GM19351 (cell line): ENCODE measurements around the gene STX16.
A peak's percentile ranks its signal among the peaks of the same experiment; 100 is the strongest.

Experiments
- ATAC-seq: cut with Tn5 transposase; IDR thresholded peaks from one replicate; pipeline ENCODE4 v1.9.1; 2021; ENCODE audit warnings: mild to moderate bottlenecking, moderate library complexity; ENCODE audit not compliant: unreplicated experiment

Gene STX16, protein sequence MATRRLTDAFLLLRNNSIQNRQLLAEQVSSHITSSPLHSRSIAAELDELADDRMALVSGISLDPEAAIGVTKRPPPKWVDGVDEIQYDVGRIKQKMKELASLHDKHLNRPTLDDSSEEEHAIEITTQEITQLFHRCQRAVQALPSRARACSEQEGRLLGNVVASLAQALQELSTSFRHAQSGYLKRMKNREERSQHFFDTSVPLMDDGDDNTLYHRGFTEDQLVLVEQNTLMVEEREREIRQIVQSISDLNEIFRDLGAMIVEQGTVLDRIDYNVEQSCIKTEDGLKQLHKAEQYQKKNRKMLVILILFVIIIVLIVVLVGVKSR

DNA sequence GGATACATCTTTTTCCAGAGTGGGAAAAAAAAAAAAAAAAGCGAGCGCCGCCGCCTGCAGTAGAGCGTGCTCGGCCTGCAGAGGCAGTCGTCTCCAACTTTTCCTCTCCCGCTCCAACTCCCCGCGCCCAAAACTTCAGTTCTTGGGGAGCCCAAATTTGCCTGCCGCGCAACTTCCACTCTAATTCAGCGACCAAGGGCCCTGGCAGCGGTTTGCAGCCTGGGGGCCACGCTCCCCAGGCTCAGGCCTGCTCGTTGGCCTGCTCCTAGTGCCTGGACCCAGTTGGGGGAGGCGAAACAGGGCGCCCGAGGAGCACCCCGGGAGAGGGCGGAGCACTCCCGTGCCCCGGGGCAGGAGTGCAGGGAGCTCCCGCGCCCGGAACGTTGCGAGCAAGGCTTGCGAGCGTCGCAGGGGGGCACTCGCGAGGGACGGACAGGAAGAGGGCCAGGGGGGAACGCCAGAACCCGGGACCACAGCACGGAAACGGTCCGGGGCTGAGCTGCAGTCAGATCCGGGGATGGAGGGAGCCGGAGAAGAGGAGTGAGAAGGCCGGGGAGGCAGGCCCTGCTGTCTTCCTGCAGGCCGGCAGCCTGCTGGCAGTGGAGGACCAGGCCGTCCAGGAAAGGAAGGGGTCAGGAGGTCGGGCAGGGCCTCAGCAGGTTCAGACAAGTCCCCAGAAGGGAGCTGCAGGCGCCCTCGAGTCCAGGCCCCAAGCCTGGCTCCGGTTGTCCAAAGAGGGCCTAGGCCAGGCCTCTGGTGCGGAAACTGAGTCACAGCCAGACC is at the start of gene STX16:
Gene STX16, plus strand, starts transcription at position 508 of the 783 bp plus-strand sequence. CDS start 724 bp downstream, outside the sequence.
- peak; percentile 66 for ATAC-seq

DNA sequence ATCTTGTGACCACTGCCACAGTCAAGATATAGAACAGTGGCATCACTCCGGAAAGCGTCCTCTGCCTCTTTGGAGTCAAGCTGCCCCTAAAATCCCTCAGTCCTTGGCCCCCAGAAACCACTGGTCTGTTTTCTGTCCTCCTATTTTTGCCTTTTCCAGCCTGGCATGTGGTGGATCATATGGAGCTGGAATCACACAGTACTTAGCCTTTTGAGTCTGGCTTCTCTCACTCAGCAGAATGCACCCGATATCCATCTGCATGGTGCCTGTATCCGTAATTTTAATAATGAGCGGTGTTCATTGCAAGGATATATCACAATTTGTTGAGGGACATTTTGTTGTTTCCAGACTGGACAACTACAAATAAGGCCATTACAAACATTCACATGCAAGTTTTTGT is 49.0 kb upstream of the STX16 start:
- ATAC-seq: no peak

DNA sequence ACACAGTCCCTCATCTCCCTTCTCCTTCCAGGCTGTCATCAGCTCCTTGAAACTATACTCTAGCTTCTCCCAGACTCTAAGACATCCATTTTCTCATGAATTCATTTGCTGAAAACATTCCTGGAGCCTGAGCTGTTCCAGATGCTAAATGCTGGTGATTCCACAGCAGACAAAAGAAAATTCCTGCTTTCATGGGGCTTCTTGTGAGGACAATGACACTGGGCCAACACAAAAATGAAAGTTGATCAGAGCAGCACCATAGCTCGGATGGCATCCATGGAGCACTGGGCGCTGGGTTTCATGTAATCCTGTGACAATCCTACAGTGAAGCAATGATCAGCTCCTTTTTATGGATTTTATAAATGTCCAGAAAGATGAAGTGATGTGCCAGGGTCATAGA is 47.4 kb upstream of the STX16 start:
- ATAC-seq: no peak

DNA sequence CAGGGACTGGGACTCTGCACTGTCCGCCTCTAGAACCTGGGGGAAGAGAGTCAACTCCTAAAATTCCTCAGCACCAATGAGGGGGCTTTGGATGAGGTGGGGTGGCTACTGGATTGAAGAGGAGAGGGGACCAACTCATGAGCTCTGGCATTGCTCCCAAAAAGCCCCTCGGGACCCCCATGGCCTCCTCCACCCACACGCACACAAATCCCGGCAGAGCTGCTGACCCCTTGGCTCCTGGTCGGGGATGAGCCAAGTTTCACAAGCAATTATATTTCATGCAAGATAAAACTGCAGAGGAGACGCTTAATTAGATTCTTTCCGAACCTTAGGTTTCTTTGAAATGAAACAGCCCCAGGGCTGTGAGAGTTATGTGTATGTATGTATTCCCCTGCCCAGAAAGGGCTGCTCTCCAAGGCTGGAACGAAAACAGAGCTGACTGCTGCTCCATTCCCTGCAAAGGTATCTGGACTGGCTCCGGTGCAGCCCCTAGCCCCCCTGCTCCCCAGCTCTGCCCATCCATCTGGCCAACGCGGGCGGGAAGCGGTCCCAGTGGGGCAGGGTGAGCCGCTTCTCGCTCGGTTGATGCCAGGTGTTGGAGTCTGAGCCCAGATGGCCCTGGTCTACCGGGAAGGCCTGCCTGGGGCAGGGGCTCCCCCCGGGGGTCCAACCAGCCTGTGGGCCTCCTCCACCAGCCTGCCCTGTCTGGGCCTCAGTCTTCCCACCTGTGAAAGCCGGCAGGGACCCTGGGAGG is 46.8 kb upstream of the STX16 start:
- ATAC-seq: no peak

DNA sequence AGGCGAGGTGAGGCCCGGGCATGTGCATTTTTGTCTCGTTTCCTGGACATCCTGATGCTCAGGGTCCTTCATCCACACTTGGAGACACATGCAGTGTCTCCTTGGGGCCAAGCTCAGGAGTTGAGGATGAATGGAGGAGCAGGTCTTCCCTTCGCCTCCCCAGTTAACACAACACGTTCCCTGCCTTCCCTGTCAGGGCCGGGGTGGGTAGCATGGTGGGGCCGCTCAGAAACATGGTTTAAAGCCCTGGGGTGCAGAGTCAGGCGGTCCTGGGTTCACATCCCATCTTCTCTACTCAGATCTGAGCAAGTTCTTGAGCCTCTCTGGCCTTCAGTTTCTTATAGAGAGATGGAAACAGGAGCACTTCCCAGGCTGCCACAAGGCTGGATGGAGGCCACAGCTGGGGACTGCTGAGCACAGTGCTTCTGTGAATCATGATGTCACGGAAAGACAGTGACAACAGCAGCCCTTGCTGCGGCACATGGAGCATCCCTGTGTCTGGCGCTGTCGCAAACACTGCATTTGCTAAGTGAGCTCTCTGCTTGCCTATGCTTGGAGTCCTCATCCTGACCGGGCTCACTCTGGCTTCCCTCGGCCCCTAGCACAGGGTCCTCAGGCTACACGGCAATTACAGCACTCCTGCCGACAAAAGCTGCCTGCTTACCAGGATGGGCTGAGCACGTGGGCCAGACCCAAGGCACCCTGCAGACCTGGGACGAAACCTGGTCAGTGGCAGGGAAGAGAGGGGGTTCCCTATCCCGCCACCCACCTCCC is 45.6 kb upstream of the STX16 start:
- no peak for ATAC-seq

DNA sequence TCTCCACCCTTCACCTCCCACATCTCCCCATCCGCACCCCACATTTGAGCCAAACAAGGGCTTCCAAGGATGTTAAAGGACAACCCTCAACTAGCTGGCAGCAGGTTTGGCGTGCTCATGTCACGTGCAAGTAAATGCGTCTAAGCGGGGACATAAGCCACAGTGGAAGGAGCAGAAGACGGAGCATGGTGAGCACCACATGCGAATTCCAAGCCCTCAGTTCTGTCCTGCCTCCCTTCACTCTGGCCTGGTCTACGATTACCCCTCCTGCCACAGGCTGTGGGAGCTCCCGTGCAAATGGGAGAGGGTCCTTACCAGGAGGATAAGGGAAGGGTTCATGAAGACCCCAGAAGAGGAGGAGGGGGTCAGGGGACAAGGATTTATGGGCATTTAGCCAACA is 44.9 kb upstream of the STX16 start:
- no peak for ATAC-seq

DNA sequence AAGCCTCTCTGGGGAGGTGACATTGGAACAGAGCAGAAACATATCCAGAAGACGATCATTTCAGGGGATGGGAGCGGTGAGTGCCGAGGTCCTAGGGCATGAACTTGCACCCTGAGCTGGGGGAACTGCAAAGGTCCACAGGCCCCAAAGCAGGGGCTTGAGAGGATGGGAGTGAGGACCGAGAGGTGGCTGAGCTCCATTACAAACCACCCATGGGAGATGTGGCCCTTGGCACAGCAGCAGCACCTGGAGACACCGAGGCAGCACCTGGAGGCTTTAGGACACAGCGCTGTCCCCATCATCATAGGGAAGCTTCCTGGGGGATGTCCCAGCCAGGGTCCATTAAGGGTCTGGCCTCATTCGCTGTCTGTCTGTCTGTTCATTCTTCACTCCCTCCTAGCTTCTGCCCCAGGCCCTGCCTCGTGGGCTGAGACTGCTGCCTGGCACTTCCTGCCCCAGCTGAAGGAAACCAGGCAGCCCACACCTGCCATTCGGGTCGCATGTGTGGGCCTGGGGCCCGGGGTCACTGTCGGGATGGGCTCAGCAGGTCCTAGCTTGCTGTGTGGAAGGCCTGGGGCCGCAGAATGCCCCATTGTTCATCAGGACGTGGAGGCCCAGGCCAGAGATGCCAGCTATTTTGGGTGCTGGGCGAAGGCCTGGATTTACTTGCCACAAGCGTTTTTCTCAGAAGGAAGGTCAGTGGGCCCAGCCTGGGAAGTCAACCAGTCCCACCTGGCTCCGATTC is 42.8 kb upstream of the STX16 start:
- no peak for ATAC-seq

DNA sequence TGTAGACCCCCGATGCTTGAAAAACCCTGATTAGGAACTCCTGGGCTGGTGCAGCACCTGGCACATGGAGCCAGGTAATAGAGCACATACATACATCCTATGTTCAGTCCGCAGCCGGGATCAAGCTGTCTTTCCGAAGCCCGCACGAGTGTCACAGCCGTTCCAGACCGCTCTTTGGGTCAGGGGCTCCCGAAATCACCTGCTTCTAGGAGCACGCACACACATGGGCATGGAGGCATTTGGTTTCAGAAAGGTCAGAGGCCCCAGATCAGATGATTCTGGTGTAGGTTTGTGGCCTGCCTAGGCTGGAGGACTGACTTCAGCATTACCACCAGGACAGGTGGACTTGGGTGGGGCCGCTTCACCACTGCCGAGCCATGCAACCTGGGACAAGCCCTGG is 42.1 kb upstream of the STX16 start:
- ATAC-seq: no peak

DNA sequence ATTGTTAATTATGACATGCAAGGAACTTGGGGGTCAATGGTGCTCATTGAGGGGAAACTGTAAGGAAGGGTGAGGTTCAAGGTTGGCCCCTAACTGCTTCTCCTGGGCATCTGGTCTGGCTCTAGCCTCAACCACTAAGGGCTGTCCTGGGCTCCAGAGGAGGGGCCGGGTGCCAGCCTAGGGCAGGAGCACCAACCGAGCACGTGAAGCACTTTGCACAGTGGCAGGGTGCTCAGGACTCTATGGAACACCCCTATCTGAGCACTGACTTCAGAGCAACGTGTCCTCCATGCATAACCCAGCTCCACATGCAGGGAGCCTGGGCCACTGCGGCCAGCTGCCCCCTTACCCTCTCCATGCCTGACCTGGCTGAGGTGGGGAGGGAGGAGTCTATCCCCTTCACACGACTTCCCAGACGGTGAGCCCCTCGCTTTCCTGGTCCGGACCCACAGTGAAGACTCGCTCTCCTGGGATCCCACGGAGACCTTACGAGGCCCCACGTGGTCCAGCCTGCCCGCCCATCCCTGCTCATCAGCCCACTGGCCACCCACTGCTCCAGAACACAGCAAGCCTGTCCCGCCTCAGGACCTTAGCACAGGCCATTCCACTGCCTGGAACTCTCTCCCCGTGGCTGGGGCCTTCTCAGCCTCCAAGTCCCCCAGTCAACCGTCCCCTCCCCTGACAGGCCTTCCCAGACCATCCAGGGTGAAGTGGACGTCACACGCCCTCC is 40.8 kb upstream of the STX16 start:
- no peak for ATAC-seq

DNA sequence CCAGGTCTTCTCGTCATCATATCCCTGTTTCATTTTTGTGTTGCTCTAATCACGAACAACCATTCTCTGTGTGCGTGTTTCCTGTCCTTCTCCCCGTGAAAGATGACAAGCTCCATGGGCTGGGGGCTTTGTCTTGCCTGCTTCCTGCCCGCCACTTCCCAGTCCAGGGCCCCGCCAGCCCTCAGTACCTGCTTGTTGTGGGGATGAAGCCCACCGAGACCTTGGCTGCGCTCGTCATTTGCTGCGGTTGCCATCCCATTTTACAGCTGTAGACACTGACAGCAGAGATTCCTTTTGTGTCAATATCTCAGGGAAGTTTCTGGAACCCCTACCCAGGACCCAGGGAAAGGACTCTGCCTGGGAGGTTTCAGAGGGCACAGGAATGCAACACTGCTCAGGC is 40.3 kb upstream of the STX16 start:
- no peak for ATAC-seq

DNA sequence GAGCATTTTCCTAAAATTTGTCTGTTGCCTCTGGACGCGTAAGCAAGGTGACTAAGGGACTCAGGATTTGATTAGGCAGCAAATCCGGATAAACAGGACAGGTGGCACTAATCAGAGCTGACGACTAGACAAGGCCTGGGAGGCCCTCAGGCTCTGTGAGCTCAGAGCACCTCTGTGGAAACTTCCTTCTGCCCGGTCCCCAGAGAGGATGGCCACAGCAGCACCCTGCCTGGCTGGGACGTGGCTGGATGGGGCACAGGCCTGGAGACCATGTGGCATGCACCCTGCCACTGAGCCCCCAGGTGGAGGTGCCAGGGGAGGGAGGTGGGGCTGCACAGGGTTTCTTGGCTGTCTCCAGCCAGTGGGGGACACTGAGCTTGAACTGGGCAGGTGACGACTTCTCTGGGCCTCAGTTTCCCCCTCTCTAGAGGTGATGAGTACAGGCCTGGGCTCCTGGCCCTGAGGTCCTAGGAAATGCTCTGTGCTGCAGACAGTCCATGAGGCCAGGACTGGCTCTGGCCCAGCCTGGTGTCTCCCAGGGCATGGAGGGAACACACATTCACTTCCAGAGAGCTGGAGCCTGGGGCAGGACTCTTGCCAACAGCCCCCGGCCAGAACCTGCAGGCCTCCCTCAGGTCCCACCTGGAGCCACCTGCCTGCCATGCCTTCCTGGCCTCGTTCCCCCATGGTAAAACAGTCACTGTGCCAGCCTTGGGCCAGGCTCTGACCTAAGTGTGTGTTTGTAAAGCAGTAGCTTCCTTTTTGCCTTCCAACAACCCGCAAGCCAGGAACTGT is 39.6 kb upstream of the STX16 start:
- ATAC-seq: no peak

DNA sequence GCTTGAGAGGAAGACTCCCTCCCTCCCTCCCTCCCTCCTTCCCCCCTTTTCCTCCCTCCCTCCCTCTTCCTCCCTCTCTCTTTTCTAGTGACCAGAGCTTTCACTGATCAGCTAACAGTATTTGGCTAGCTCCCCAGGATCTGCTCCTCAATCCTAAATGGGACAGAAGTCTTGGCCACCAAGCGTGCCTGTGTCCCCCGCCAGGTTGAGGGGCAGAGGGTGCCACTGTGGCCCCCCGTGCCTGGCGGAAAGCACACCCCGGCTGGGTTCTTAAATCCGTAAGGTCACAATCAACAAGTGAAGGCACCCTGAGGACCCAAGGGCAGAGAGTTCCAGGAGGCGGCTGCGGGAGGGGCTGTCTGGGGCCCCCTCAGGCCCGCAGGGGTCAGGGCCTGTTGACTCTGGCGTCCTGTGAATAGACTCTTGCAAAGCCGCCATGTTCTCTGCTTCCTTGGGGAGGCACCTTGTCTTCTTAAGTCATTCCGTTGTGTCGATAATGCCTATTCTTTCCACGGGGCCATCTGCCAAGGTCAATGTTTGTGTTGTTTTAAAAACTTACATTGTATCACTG is 38.9 kb upstream of the STX16 start:
- ATAC-seq: no peak

DNA sequence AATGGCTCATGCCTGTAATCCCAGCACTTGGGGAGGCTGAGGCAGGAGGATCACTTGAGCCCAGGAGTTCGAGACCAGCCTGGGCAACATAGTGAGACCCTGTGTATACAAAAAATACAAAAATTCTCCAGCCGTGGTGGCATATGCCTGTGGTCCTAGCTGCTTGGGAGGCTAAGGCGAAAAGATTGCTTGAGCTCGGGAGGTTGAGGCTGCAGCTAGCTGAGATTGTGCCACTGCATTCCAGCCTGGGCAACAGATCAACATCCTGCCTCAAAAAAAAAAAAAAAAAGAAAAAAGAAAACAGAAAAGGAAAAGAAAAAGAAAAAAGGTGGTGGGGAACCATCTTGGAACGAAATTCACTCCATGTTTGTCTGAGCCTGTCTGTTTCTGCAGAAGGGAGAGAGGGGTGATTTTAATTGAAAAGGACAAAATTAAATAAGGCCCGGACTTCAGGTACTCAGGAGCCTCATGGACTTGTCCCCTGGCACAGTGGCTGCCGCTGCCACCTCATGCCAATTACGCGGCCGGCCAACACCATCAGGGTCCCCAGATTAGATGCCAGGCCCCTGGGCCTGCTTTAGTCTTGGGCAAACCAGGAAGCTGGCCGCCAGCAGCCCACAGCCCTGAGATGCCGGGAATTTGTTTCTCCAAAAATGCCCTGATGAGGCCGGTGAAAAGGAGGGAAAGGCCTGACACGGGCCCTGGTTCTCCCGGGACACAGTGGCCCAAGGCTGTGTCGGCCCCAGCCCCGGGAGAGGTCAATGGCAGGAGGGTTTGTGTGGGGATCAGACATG is 37.8 kb upstream of the STX16 start:
- ATAC-seq: no peak

DNA sequence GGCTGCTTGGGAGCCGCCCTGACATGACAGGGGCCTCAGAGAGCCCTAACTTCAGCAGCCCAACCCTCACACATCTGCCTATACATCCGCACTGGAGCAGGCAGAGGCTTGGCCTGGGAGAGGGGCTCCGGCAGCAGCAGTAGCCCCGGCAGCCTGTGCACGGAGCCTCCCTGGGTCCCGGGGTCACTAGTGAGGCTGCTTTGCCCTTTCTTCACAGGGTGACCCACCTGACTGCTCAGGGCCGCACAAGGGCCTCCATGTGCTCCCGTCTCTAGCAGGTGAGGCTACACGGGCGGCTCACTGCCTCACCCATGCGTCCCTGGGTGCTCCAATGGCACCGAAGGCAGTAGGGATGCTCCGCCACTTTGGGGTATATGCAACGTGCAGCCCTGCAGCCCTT is 36.7 kb upstream of the STX16 start:
- no peak for ATAC-seq

DNA sequence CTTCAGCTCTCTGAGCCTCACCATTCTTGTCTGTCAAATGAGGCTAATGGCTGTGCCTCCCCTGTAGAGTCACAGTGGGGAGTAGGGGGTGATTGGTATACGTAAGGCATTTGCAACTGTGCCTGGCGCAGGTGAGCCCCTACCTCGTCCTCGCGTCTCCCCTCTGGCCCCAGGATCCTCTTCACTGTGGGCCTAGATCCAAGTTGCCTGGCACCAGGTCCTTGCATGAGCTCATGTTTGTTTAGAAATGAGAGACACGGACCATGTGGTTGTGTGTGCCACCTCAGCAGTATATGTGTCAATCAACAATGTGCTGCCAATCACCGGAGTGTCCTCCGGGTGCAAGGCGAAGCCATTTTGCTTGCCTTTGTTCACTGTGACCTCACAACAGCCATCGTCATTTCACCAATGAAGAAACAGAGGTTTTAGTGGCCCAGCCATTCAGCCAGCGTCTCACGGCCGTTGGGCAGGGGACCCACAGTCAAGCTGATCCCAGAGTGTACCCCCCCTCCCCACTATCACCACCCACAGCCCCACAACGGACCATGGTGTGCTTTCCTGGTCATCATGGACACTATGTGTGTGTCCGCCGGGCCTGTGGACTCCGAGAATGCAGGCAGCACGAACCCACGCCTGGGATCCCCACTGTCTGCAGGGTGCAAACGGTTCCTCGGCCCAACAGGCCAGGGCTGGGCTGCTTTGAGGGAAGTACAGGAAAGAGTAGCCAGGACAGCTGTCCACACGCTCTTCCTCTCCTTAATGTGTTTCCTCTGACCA is 35.9 kb upstream of the STX16 start:
- ATAC-seq: no peak

DNA sequence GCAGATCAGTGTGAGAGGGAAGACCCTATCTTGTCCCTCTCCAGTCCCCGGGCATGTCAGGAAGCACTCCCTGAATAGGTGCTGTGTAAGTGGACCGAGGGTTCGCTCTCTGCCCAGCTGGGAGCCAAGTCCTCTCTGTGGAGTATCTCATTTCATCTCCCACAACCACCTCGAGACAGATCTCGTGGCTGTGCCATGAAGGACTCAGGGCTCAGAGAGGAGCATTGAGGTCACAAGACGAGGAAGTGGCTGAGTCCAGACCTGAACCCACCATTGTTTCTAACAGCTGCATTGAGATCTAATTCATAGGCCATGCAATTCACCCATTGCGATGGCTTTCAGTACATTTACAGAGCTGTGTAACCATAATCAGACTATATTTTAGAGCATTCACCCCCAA is 34.7 kb upstream of the STX16 start:
- ATAC-seq: no peak

DNA sequence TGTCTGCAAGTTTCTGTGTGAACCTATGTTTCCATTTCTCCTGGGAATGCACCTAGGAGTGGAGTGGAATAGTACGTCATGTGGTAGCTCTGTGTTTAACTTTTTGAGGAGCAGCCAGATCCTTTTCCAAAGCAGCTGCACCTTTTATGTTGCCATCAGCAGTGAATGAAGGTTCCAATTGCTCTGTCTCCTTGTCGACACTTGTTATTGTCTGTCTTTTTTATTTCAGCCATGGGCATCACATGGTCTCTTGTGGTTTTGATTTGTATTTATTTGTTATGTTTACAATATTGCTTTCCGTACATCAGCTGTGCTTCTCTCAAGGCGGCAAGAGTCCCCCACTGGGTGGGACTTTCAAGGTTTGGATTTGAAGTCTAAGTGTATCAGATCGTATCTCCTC is 33.9 kb upstream of the STX16 start:
- no peak for ATAC-seq
